HepG2 (cell line): ENCODE results near the gene FZD7. TPM values are rescaled to one million over a fixed set of nuclear protein-coding genes. Genes with fewer than 3 reads are reported as not detected.

Source experiments
- ATAC-seq: fragments of 200-7000 bp; cut with Tn5 transposase; 3 replicates; pipeline ENCODE4 v1.9.1; 2020; ENCODE audit warnings: mild to moderate bottlenecking, moderate library complexity
- BruUV-seq: library from RNA; stranded (reverse); fragments of 400-500 nt; replicated peaks from 2 replicates; lab custom pipeline; 2021; lab: Mats Ljungman, UMichigan
- CTCF ChIA-PET: fragments of 300-600 bp; formaldehyde crosslinking; extraction: SDS; loops from one replicate; lab custom pipeline; 2021; ENCODE audit warnings: low total read pairs, inconsistent platforms, low intra/inter-chr PET ratio; lab: Yijun Ruan, JAX
- POLR2A ChIA-PET: fragments of 350-600 bp; sonication (Branson Sonifier 250); formaldehyde crosslinking; loops from one replicate; lab custom pipeline; 2020; ENCODE audit warnings: antibody characterized with exemption, inconsistent platforms; lab: Yijun Ruan, JAX
- DNase-seq: peaks from one replicate; pipeline ENCODE4 v3.0.0-alpha.2; 2015; ENCODE audit warnings: low spot score
- FAIRE-seq: peaks from 3 replicates; lab custom pipeline; 2011; peaks lifted over from hg19 to GRCh38; lab: Jason Lieb, UNC
- H2AFZ ChIP-seq: one replicate; pipeline ENCODE4 v1.6.1; 2011; ENCODE audit warnings: low read length, inconsistent platforms
- H3K27ac ChIP-seq: fragments of 300-600 bp; 3 replicates; pipeline ENCODE4 v1.8.0; 2011; ENCODE audit warnings: mixed run types, mild to moderate bottlenecking, mixed read lengths, low read length, inconsistent platforms; ENCODE audit not compliant: insufficient read depth; ENCODE audit errors: extremely low read length
- H3K27me3 ChIP-seq, 2 experiments: fragments of 200-600 bp in 1 of 2; 2 replicates in 1 of 2; 3 replicates in 1 of 2; pipeline versions ENCODE4 v1.6.0 to v1.8.0; 2011; ENCODE audit warnings: low read length in 2 of 2, mild to moderate bottlenecking in 2 of 2, moderate library complexity in 2 of 2, inconsistent platforms in 1 of 2; ENCODE audit not compliant: insufficient read depth in 2 of 2, control insufficient read depth in 1 of 2
- H3K36me3 ChIP-seq, 2 experiments: fragments of 200-600 bp in 1 of 2; replicated peaks in 1 of 2; 2 replicates in 1 of 2; 3 replicates in 1 of 2; pipeline versions ENCODE4 v1.5.1 to v1.8.0; 2011; ENCODE audit warnings: low read length in 2 of 2, inconsistent platforms in 1 of 2; ENCODE audit not compliant: insufficient read depth in 2 of 2, control insufficient read depth in 1 of 2
- H3K4me1 ChIP-seq: 2 replicates; pipeline ENCODE4 v1.5.1; 2012; ENCODE audit warnings: low read length, inconsistent platforms; ENCODE audit not compliant: insufficient read depth
- H3K4me2 ChIP-seq: 2 replicates; pipeline ENCODE4 v1.6.0; 2011; ENCODE audit warnings: low read depth, low read length, inconsistent platforms
- H3K4me3 ChIP-seq, 3 experiments: fragments of 200-600 bp in 1 of 3; sonication (generic), shearing (Covaris generic) in 1 of 3; replicated peaks in 1 of 3; 2 replicates each; pipeline ENCODE4 v1.5.1; 2011 to 2016; ENCODE audit warnings: low read length in 3 of 3, inconsistent platforms in 2 of 3, low read depth in 2 of 3, mild to moderate bottlenecking in 2 of 3, control low read depth in 1 of 3, mixed read lengths in 1 of 3; ENCODE audit not compliant: insufficient read depth in 1 of 3
- H3K79me2 ChIP-seq: one replicate; pipeline ENCODE4 v1.6.1; 2011; ENCODE audit warnings: low read length, inconsistent platforms; ENCODE audit not compliant: insufficient read depth
- H3K9ac ChIP-seq: 2 replicates; pipeline ENCODE4 v1.6.0; 2011; ENCODE audit warnings: mild to moderate bottlenecking, low read depth, low read length, inconsistent platforms; ENCODE audit not compliant: insufficient read depth
- H3K9me3 ChIP-seq: 2 replicates; pipeline ENCODE4 v1.5.1; 2012; ENCODE audit warnings: mild to moderate bottlenecking, low read length
- H4K20me1 ChIP-seq: 2 replicates; pipeline ENCODE4 v1.6.0; 2011; ENCODE audit warnings: inconsistent platforms, mild to moderate bottlenecking, low read length, moderate library complexity; ENCODE audit not compliant: insufficient read depth
- PLRG1 ChIP-seq: fragments of 450-650 bp; conservative IDR thresholded peaks from 2 replicates; pipeline ENCODE4 v1.6.1; 2016
- SNAPC2 ChIP-seq: sonication (generic); formaldehyde crosslinking; IDR thresholded peaks from 2 replicates; pipeline ENCODE4 v1.8.1; 2022; ENCODE audit warnings: mild to moderate bottlenecking, missing genetic modification reagents
- SPEN ChIP-seq: sonication (generic); formaldehyde crosslinking; IDR thresholded peaks from 2 replicates; pipeline ENCODE4 v1.5.1; 2020; ENCODE audit warnings: low read depth, mild to moderate bottlenecking, missing genetic modification reagents
- STAG1 ChIP-seq: sonication (generic); formaldehyde crosslinking; IDR thresholded peaks from 2 replicates; pipeline ENCODE4 v1.4.0; 2020; ENCODE audit warnings: missing genetic modification reagents
- ZNF160 ChIP-seq: sonication (generic); formaldehyde crosslinking; IDR thresholded peaks from 2 replicates; pipeline ENCODE4 v1.8.0; 2022; ENCODE audit warnings: mild to moderate bottlenecking, inconsistent platforms, missing genetic modification reagents
- ZNF234 ChIP-seq: sonication (generic); formaldehyde crosslinking; conservative IDR thresholded peaks from 2 replicates; pipeline ENCODE4 v1.5.1; 2020; ENCODE audit warnings: mild to moderate bottlenecking, missing genetic modification reagents
- ZNF776 ChIP-seq: sonication (generic); formaldehyde crosslinking; IDR thresholded peaks from 2 replicates; pipeline ENCODE4 v1.4.0; 2020; ENCODE audit warnings: mild to moderate bottlenecking, missing genetic modification reagents
- WGBS: methylation state at CpG from one replicate; pipeline ENCODE4 v1.1.6; 2017; ENCODE audit warnings: low lambda C conversion rate; 5-methylcytosine and 5-hydroxymethylcytosine counted together
- in situ Hi-C: cut with HindIII; loops from 2 replicates; pipeline ENCODE4 v1.10.0; 2017; ENCODE audit warnings: low pct_unique_long_range_greater_than_20kb; ENCODE audit not compliant: extremely low pct_ligation_motif_present
- intact Hi-C: fragments of 100-400 bp; cut with micrococcal nuclease; formaldehyde crosslinking; loops from one replicate; pipeline ENCODE4 v1.10.0; 2022; ENCODE audit not compliant: unreplicated experiment
- polyA plus RNA-seq, 8 experiments: library from polyadenylated mRNA; depleted of rRNA in 3 of 8; stranded (reverse) in 7 of 8; unstranded in 1 of 8; fragments of >200 nt; fragmentation: Illumina TruSeq in 4 of 8; extraction: Trizol in 4 of 8; gene quantifications; 2 replicates each; pipeline versions ENCODE4 v1.2.1 to v1.2.3, GENCODE V29; 2011 to 2016; ENCODE audit warnings: low read depth in 4 of 8, missing spikeins in 1 of 8, mixed read lengths in 1 of 8; ENCODE audit not compliant: insufficient read depth in 1 of 8
- total RNA-seq, 5 experiments: library from RNA; depleted of rRNA; stranded (reverse); fragments of >200 nt; fragmentation: Illumina TruSeq; extraction: Trizol; gene quantifications; 2 replicates each; pipeline ENCODE4 v1.2.3, GENCODE V29; 2016; ENCODE audit warnings: low read depth in 1 of 5
- TF ChIP-seq, protein P1 (sequence below): sonication (generic); formaldehyde crosslinking; IDR thresholded peaks from 2 replicates; pipeline ENCODE4 v1.5.0; 2020; ENCODE audit warnings: mild to moderate bottlenecking, missing genetic modification reagents, moderate library complexity
- TF ChIP-seq, protein P2 (sequence below): sonication (generic); formaldehyde crosslinking; IDR thresholded peaks from 2 replicates; pipeline ENCODE4 v1.5.0; 2020; ENCODE audit warnings: missing genetic modification reagents
- TF ChIP-seq, protein P3 (sequence below): IDR thresholded peaks from 2 replicates; pipeline ENCODE4 v1.6.1; 2016; ENCODE audit warnings: low read depth, control low read depth
- TF ChIP-seq, protein P4 (sequence below): sonication (generic); formaldehyde crosslinking; IDR thresholded peaks from 2 replicates; pipeline ENCODE4 v1.8.0; 2022; ENCODE audit warnings: mild to moderate bottlenecking, missing genetic modification reagents, moderate library complexity

Gene FZD7
- total and polyA plus RNA-seq, 2 of the 13 experiments (the other 11 are each of a cell fraction or from before 2014, with no cell fraction given), result 0.13 to 0.38 TPM

DNA sequence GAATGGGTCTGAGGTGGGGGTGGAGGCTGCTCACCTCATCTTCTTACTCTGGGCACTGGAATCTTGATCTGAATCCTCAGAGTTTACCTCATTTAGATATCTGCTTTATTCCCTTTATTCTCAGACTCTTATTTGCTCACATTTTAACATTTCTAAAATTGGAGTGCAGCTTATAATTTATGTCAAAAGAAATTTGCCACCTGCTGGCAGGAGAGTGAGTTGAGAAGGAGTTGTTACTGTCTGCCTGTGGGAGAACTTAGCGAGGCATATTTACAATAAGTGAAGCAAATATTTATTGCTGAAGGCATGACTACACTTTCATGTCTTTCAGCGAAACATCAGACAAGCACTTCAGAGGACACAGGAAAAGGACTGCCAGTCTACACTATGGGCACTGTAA is 23.0 kb downstream of the FZD7 start:
- Histone ChIP-seq H3K79me2 (no peaks in the 10 kb centered on the region), H3K4me1 (no peaks in the 10 kb centered on the region), H3K9me3 (no peaks in the 10 kb centered on the region), H3K27me3 (peaks cover 0 to 2% of the 10 kb centered on the region in 2 experiments; a peak in 1 of 5 replicates), H3K36me3 (no peaks in the 10 kb centered on the region), H3K27ac (no peak overlapping the region), H3K4me3 (no peak overlapping the region), H4K20me1 (no peaks in the 10 kb centered on the region), H2AFZ (no peak overlapping the region), H3K9ac (no peak overlapping the region), H3K4me2 (no peak overlapping the region)
- peak; percentile 33 for TF ChIP-seq STAG1
- TF ChIP-seq, protein P1, sequence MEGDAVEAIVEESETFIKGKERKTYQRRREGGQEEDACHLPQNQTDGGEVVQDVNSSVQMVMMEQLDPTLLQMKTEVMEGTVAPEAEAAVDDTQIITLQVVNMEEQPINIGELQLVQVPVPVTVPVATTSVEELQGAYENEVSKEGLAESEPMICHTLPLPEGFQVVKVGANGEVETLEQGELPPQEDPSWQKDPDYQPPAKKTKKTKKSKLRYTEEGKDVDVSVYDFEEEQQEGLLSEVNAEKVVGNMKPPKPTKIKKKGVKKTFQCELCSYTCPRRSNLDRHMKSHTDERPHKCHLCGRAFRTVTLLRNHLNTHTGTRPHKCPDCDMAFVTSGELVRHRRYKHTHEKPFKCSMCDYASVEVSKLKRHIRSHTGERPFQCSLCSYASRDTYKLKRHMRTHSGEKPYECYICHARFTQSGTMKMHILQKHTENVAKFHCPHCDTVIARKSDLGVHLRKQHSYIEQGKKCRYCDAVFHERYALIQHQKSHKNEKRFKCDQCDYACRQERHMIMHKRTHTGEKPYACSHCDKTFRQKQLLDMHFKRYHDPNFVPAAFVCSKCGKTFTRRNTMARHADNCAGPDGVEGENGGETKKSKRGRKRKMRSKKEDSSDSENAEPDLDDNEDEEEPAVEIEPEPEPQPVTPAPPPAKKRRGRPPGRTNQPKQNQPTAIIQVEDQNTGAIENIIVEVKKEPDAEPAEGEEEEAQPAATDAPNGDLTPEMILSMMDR, result peak; percentile 21; the same call in 1 of the 2 replicates
- TF ChIP-seq, protein P2, sequence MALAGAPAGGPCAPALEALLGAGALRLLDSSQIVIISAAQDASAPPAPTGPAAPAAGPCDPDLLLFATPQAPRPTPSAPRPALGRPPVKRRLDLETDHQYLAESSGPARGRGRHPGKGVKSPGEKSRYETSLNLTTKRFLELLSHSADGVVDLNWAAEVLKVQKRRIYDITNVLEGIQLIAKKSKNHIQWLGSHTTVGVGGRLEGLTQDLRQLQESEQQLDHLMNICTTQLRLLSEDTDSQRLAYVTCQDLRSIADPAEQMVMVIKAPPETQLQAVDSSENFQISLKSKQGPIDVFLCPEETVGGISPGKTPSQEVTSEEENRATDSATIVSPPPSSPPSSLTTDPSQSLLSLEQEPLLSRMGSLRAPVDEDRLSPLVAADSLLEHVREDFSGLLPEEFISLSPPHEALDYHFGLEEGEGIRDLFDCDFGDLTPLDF, result no peak
- TF ChIP-seq ZNF234, result no peak
- ATAC-seq (peak; percentile 56), FAIRE-seq (no peak), DNase-seq (no peak)
- ChIA-PET CTCF (no interaction called here), POLR2A (no interaction called here)
- intact Hi-C loops, result loop anchor here (1.0 kb wide), 1 partner anchor 196 kb away; no protein-coding TSS in a partner anchor
- in situ Hi-C loops, result no loop called here
- WGBS, result 4% methylated on average over 2 of the region's 2 CpGs
- no TSS peak for BruUV-seq

DNA sequence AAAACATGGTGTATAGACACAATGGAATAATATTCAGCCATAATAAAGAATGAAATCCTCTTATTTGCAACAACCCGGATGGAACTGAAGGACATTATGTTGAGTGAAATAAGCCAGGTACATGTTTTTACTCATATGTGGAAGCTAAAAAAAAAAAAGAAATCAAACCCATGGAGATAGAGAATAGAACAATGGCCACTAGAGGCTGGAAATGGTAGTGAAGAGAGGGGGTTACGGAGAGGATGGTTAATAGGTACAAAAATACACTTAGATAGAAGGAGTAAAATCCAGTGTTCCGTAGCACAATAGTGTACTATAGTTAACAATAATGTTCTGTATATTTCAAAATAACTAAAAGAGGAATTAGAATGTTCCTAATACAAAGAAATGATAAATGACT is 26.6 kb downstream of the FZD7 start:
- no peaks in the 10 kb centered on the region for H3K4me1 ChIP-seq
- ATAC-seq (peak; percentile 75), FAIRE-seq (peak; percentile 8), DNase-seq (no peak)
- no peaks in the 10 kb centered on the region for H3K9me3 ChIP-seq
- no peak overlapping the region for H3K4me3 ChIP-seq
- in situ Hi-C loops, result no loop called here
- POLR2A ChIA-PET, result no interaction called here
- H3K4me2 ChIP-seq, result no peak overlapping the region
- no peak for TF ChIP-seq ZNF160 (CRISPR knock-in tag)
- TF ChIP-seq SPEN (CRISPR knock-in tag), result no peak
- TF ChIP-seq, protein P3, sequence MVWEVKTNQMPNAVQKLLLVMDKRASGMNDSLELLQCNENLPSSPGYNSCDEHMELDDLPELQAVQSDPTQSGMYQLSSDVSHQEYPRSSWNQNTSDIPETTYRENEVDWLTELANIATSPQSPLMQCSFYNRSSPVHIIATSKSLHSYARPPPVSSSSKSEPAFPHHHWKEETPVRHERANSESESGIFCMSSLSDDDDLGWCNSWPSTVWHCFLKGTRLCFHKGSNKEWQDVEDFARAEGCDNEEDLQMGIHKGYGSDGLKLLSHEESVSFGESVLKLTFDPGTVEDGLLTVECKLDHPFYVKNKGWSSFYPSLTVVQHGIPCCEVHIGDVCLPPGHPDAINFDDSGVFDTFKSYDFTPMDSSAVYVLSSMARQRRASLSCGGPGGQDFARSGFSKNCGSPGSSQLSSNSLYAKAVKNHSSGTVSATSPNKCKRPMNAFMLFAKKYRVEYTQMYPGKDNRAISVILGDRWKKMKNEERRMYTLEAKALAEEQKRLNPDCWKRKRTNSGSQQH (CRISPR knock-in tag), result no peak
- no peak for TF ChIP-seq SNAPC2 (CRISPR knock-in tag)
- no peak for TF ChIP-seq PLRG1
- 0 out of 2 replicates have a peak, but pooled peaks have one; percentile 24 for TF ChIP-seq STAG1
- TF ChIP-seq, protein P4, sequence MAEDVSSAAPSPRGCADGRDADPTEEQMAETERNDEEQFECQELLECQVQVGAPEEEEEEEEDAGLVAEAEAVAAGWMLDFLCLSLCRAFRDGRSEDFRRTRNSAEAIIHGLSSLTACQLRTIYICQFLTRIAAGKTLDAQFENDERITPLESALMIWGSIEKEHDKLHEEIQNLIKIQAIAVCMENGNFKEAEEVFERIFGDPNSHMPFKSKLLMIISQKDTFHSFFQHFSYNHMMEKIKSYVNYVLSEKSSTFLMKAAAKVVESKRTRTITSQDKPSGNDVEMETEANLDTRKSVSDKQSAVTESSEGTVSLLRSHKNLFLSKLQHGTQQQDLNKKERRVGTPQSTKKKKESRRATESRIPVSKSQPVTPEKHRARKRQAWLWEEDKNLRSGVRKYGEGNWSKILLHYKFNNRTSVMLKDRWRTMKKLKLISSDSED (CRISPR knock-in tag), result no peak
- no peak for TF ChIP-seq ZNF776
- H2AFZ ChIP-seq, result no peak overlapping the region
- intact Hi-C loops, result no loop called here
- H3K9ac ChIP-seq, result no peak overlapping the region
- CTCF ChIA-PET, result no interaction called here
- H3K36me3 ChIP-seq, result no peaks in the 10 kb centered on the region
- no peaks in the 10 kb centered on the region for H3K79me2 ChIP-seq
- no TSS peak for BruUV-seq
- 7% methylated on average over 3 of the region's 3 CpGs for WGBS
- peaks cover 0 to 3% of the 10 kb centered on the region in 2 experiments; a peak in 2 of 5 replicates for H3K27me3 ChIP-seq
- no peak overlapping the region for H3K27ac ChIP-seq
- no peaks in the 10 kb centered on the region for H4K20me1 ChIP-seq
